A549 (cell line): ENCODE measurements around the gene BMERB1.

Experiments used
- BCL3 ChIP-seq: fragments of >200 bp; sonication (Bioruptor Twin); formaldehyde crosslinking; IDR thresholded peaks from 3 replicates; pipeline ENCODE4 v1.6.1; 2016
- CEBPB ChIP-seq, 2 experiments: fragments of >200 bp in 1 of 2; sonication (Bioruptor Twin) in 1 of 2; formaldehyde crosslinking in 1 of 2; IDR thresholded peaks; 2 replicates each; pipeline ENCODE4 v1.6.1; 2012 to 2016
- CTCF ChIP-seq: fragments of >200 bp; sonication (Bioruptor Twin); formaldehyde crosslinking; IDR thresholded peaks from 3 replicates; pipeline ENCODE4 v1.5.1; 2016
- EP300 ChIP-seq, 2 experiments: fragments of >200 bp; sonication (Bioruptor Twin); formaldehyde crosslinking; IDR thresholded peaks; 2 replicates in 1 of 2; 3 replicates in 1 of 2; pipeline ENCODE4 v1.6.1; 2016 to 2017
- ESRRA ChIP-seq: fragments of 150-350 bp; IDR thresholded peaks from 2 replicates; pipeline ENCODE4 v1.6.1; 2014; ENCODE audit warnings: mild to moderate bottlenecking, low read length, borderline replicate concordance
- HDAC2 ChIP-seq: fragments of 200-600 bp; sonication (generic); IDR thresholded peaks from 2 replicates; pipeline ENCODE4 v1.6.1; 2016
- JUN ChIP-seq, 2 experiments: fragments of >200 bp; sonication (Bioruptor Twin); formaldehyde crosslinking; IDR thresholded peaks; 2 replicates in 1 of 2; 3 replicates in 1 of 2; pipeline ENCODE4 v1.6.1; 2016 to 2017
- KDM1A ChIP-seq: fragments of 200-600 bp; sonication (generic); IDR thresholded peaks from 2 replicates; pipeline ENCODE4 v1.6.1; 2016; ENCODE audit warnings: low read depth, mild to moderate bottlenecking
- MAZ ChIP-seq: fragments of 150-350 bp; IDR thresholded peaks from 2 replicates; pipeline ENCODE4 v1.6.1; 2014; ENCODE audit warnings: antibody characterized with exemption, low read depth, low read length, borderline replicate concordance
- MYC ChIP-seq: IDR thresholded peaks from 2 replicates; pipeline ENCODE4 v1.6.1; 2012; ENCODE audit warnings: mild to moderate bottlenecking, inconsistent platforms, low read length, improper control_type of control experiment, borderline replicate concordance
- RCOR1 ChIP-seq: fragments of 150-350 bp; IDR thresholded peaks from 2 replicates; pipeline ENCODE4 v1.6.1; 2014; ENCODE audit warnings: antibody characterized with exemption, low read length, low read depth
- REST ChIP-seq: fragments of 200-600 bp; sonication (generic); IDR thresholded peaks from 2 replicates; pipeline ENCODE4 v1.6.1; 2016; ENCODE audit warnings: antibody characterized with exemption, mild to moderate bottlenecking, moderate library complexity
- RFX5 ChIP-seq: fragments of 450-650 bp; IDR thresholded peaks from 2 replicates; pipeline ENCODE4 v1.7.1; 2014; ENCODE audit warnings: antibody characterized with exemption, mild to moderate bottlenecking, moderate library complexity

- TF ChIP-seq EP300 (IDR thresholded peaks at IDR 0.05) (no peak), RCOR1 (no peak), CTCF (no peak), HDAC2 (no peak), CEBPB (IDR thresholded peaks at IDR 0.05) (no peak), JUN (IDR thresholded peaks at IDR 0.05) (no peak), MYC (no peak), MAZ (no peak), RFX5 (no peak), ESRRA (no peak), BCL3 (no peak), KDM1A (no peak), REST (no peak)
Observed at GRCh38 chr16:15621456-15621855, 187.1 kb downstream of the BMERB1 start.
